H1 (cell line): ENCODE results near the gene TSR1. TPM values are rescaled to one million over a fixed set of nuclear protein-coding genes. Genes with fewer than 3 reads are reported as not detected.

ENCODE experiments used
- CTCF ChIA-PET: fragments of 300-600 bp; sonication (Branson Sonifier 250); formaldehyde crosslinking; loops from one replicate; lab custom pipeline; 2021; ENCODE audit not compliant: partially characterized antibody; lab: Charles Lee
- POLR2A ChIA-PET: fragments of 300-600 bp; sonication (Branson Sonifier 250); formaldehyde crosslinking; loops from one replicate; lab custom pipeline; 2021; ENCODE audit warnings: inconsistent platforms; ENCODE audit not compliant: partially characterized antibody; lab: Charles Lee
- DNase-seq, 2 experiments: peaks; one replicate each; pipeline versions ENCODE4 v3.0.0 to v3.0.0-alpha.2; 2010 to 2022; ENCODE audit warnings: low spot score in 2 of 2, low read depth in 1 of 2, mixed read lengths in 1 of 2
- FAIRE-seq: peaks from 2 replicates; lab custom pipeline; 2011; peaks lifted over from hg19 to GRCh38; lab: Jason Lieb, UNC
- H2AFZ ChIP-seq: 2 replicates; pipeline ENCODE4 v1.8.1; 2012; ENCODE audit warnings: low read length, inconsistent platforms
- H2AK5ac ChIP-seq: 2 replicates; pipeline ENCODE4 v1.6.1; 2013; ENCODE audit warnings: low read depth, low read length
- H2BK120ac ChIP-seq: replicated peaks from 2 replicates; pipeline ENCODE3; 2013; ENCODE audit warnings: low read depth, low read length, inconsistent platforms
- H2BK12ac ChIP-seq: 2 replicates; pipeline ENCODE4 v1.6.1; 2013; ENCODE audit warnings: low read depth, low read length
- H2BK15ac ChIP-seq: 2 replicates; pipeline ENCODE4 v1.6.1; 2013; ENCODE audit warnings: low read length
- H2BK20ac ChIP-seq: 2 replicates; pipeline ENCODE4 v1.6.1; 2013; ENCODE audit warnings: low read length
- H2BK5ac ChIP-seq: 2 replicates; pipeline ENCODE4 v1.6.1; 2013; ENCODE audit warnings: low read depth, low read length
- H3K14ac ChIP-seq: 2 replicates; pipeline ENCODE4 v1.6.1; 2013; ENCODE audit warnings: inconsistent platforms; ENCODE audit not compliant: insufficient read length
- H3K18ac ChIP-seq: 2 replicates; pipeline ENCODE4 v1.6.1; 2013; ENCODE audit warnings: low read length; ENCODE audit errors: extremely low read depth
- H3K23ac ChIP-seq: 2 replicates; pipeline ENCODE4 v1.6.1; 2013; ENCODE audit warnings: inconsistent platforms; ENCODE audit not compliant: insufficient read length
- H3K23me2 ChIP-seq: 2 replicates; pipeline ENCODE4 v1.6.1; 2013; ENCODE audit warnings: low read depth, low read length
- H3K27ac ChIP-seq: 2 replicates; pipeline ENCODE4 v1.6.1; 2011; ENCODE audit warnings: low read depth, low read length, inconsistent platforms
- H3K27me3 ChIP-seq, 4 experiments: replicated peaks in 1 of 4; 1 replicate in 1 of 4; 2 replicates in 3 of 4; pipeline versions ENCODE4 v1.6.1 to v1.8.1; 2011 to 2013; ENCODE audit warnings: low read length in 3 of 4, mild to moderate bottlenecking in 3 of 4, inconsistent platforms in 2 of 4, mixed read lengths in 2 of 4, moderate library complexity in 1 of 4; ENCODE audit not compliant: control insufficient read depth in 3 of 4, insufficient read depth in 3 of 4; ENCODE audit errors: extremely low read depth in 1 of 4
- H3K36me3 ChIP-seq, 4 experiments: 2 replicates each; pipeline versions ENCODE4 v1.6.1 to v1.8.1; 2011 to 2013; ENCODE audit warnings: mild to moderate bottlenecking in 4 of 4, low read length in 3 of 4, moderate library complexity in 2 of 4, control low read depth in 1 of 4, inconsistent platforms in 1 of 4; ENCODE audit not compliant: insufficient read depth in 4 of 4, control insufficient read depth in 2 of 4
- H3K4ac ChIP-seq: replicated peaks from 2 replicates; pipeline ENCODE3; 2013; ENCODE audit warnings: low read length, low read depth, mixed read lengths, inconsistent platforms; ENCODE audit not compliant: insufficient read length
- H3K4me1 ChIP-seq, 4 experiments: replicated peaks in 1 of 4; 1 replicate in 1 of 4; 2 replicates in 3 of 4; pipeline versions ENCODE4 v1.6.1 to v1.8.1; 2011 to 2013; ENCODE audit warnings: low read length in 3 of 4, inconsistent platforms in 2 of 4, mixed read lengths in 1 of 4; ENCODE audit not compliant: insufficient read depth in 4 of 4, control insufficient read depth in 3 of 4
- H3K4me2 ChIP-seq, 2 experiments: 2 replicates each; pipeline versions ENCODE4 v1.6.1 to v1.8.1; 2011 to 2013; ENCODE audit warnings: low read depth in 2 of 2, low read length in 2 of 2, control low read depth in 1 of 2, inconsistent platforms in 1 of 2, mild to moderate bottlenecking in 1 of 2; ENCODE audit not compliant: insufficient read depth in 1 of 2
- H3K4me3 ChIP-seq, 4 experiments: fragments of 200-600, 300-600 bp in 1 of 4; sonication (generic), shearing (Covaris generic), sonication (Bioruptor Twin) in 1 of 4; 2 replicates each; pipeline versions ENCODE4 v1.5.1 to v1.8.1; 2011 to 2016; ENCODE audit warnings: low read length in 4 of 4, low read depth in 3 of 4, control low read depth in 2 of 4, inconsistent platforms in 2 of 4, mild to moderate bottlenecking in 2 of 4, mixed read lengths in 1 of 4, moderate library complexity in 1 of 4; ENCODE audit not compliant: insufficient read depth in 2 of 4; ENCODE audit errors: extremely low read depth in 1 of 4
- H3K56ac ChIP-seq: replicated peaks from 2 replicates; pipeline ENCODE3; 2013; ENCODE audit warnings: low read depth, mild to moderate bottlenecking, mixed read lengths, low read length, inconsistent platforms; ENCODE audit not compliant: insufficient read length
- H3K79me1 ChIP-seq: 2 replicates; pipeline ENCODE4 v1.6.1; 2013; ENCODE audit warnings: low read depth, low read length, control low read depth
- H3K79me2 ChIP-seq, 2 experiments: 2 replicates each; pipeline versions ENCODE4 v1.6.1 to v1.8.1; 2012 to 2013; ENCODE audit warnings: low read length in 2 of 2, mild to moderate bottlenecking in 2 of 2, inconsistent platforms in 1 of 2; ENCODE audit not compliant: insufficient read depth in 2 of 2, control insufficient read depth in 1 of 2
- H3K9ac ChIP-seq, 4 experiments: replicated peaks in 1 of 4; 1 replicate in 1 of 4; 2 replicates in 3 of 4; pipeline versions ENCODE4 v1.6.1 to v1.8.1; 2011 to 2013; ENCODE audit warnings: low read depth in 3 of 4, low read length in 3 of 4, control low read depth in 2 of 4, mild to moderate bottlenecking in 2 of 4, moderate library complexity in 2 of 4, inconsistent platforms in 1 of 4; ENCODE audit errors: extremely low read depth in 1 of 4
- H3K9me3 ChIP-seq, 2 experiments: 2 replicates each; pipeline versions ENCODE4 v1.6.1 to v1.8.1; 2012 to 2013; ENCODE audit warnings: mild to moderate bottlenecking in 2 of 2, moderate library complexity in 2 of 2, control low read depth in 1 of 2, inconsistent platforms in 1 of 2, low read depth in 1 of 2, low read length in 1 of 2, mixed read lengths in 1 of 2; ENCODE audit not compliant: insufficient read depth in 2 of 2
- H4K20me1 ChIP-seq, 2 experiments: replicated peaks in 1 of 2; 2 replicates each; pipeline versions ENCODE3 to v1.8.1; 2011 to 2013; ENCODE audit warnings: inconsistent platforms in 2 of 2, low read length in 2 of 2, mild to moderate bottlenecking in 1 of 2; ENCODE audit not compliant: insufficient read depth in 2 of 2, control insufficient read depth in 1 of 2
- H4K5ac ChIP-seq: 2 replicates; pipeline ENCODE4 v1.6.1; 2013; ENCODE audit warnings: low read length, low read depth, mixed read lengths, inconsistent platforms; ENCODE audit not compliant: insufficient read length
- H4K8ac ChIP-seq: 2 replicates; pipeline ENCODE4 v1.8.0; 2013; ENCODE audit warnings: mild to moderate bottlenecking, moderate library complexity, low read length, inconsistent platforms; ENCODE audit not compliant: insufficient read depth; ENCODE audit errors: extremely low read depth
- H4K91ac ChIP-seq: replicated peaks from 2 replicates; pipeline ENCODE3; 2013; ENCODE audit warnings: low read length, mixed read lengths, inconsistent platforms; ENCODE audit not compliant: insufficient read length
- BRCA1 ChIP-seq: IDR thresholded peaks from 2 replicates; pipeline ENCODE4 v1.6.1; 2012; ENCODE audit warnings: low read depth, low read length, improper control_type of control experiment
- CTCF ChIP-seq, 3 experiments: IDR thresholded peaks; 1 replicate in 2 of 3; 2 replicates in 1 of 3; pipeline versions ENCODE4 v1.5.1 to v1.6.1; 2011; ENCODE audit warnings: low read length in 3 of 3, mild to moderate bottlenecking in 3 of 3, inconsistent platforms in 2 of 3, low read depth in 1 of 3, moderate library complexity in 1 of 3; ENCODE audit not compliant: insufficient read depth in 1 of 3; ENCODE audit errors: control extremely low read depth in 1 of 3
- RAD21 ChIP-seq, 2 experiments: IDR thresholded peaks in 1 of 2; conservative IDR thresholded peaks in 1 of 2; 2 replicates each; pipeline ENCODE4 v1.6.1; 2011; ENCODE audit warnings: low read depth in 2 of 2, low read length in 2 of 2, improper control_type of control experiment in 1 of 2, inconsistent platforms in 1 of 2, mild to moderate bottlenecking in 1 of 2, moderate library complexity in 1 of 2
- SP1 ChIP-seq: IDR thresholded peaks from 2 replicates; pipeline ENCODE4 v1.6.1; 2011; ENCODE audit warnings: low read depth, low read length
- WGBS, 2 experiments: shearing (Covaris generic) in 1 of 2; methylation state at CpG; one replicate each; pipeline versions ENCODE4 v1.1.6 to v1.1.7; 2013 to 2015; ENCODE audit warnings: low lambda C conversion rate in 2 of 2, mixed read lengths in 2 of 2, inconsistent platforms in 1 of 2, low coverage in 1 of 2, missing lambda C conversion rate in 1 of 2; ENCODE audit not compliant: insufficient replicate concordance in 2 of 2, insufficient coverage in 1 of 2, insufficient read length in 1 of 2; ENCODE audit errors: extremely low coverage in 1 of 2, missing lambda C conversion rate in 1 of 2; 5-methylcytosine and 5-hydroxymethylcytosine counted together
- polyA plus RNA-seq, 7 experiments: library from polyadenylated mRNA; depleted of rRNA in 3 of 7; stranded (reverse) in 5 of 7; unstranded in 2 of 7; fragments of >200 nt in 5 of 7; fragments of 200-250 nt in 2 of 7; gene quantifications; 1 replicate in 5 of 7; 2 replicates in 1 of 7; 4 replicates in 1 of 7; pipeline versions ENCODE4 v1.2.1 to v1.2.3, GENCODE V29; 2011 to 2013; ENCODE audit warnings: missing spikeins in 2 of 7, mixed read lengths in 2 of 7
- total RNA-seq: library from RNA; stranded (reverse); fragmentation: NEBNext Ultra II Directional; extraction: Animal tissue kit (Norgen Biotek cat#: 25700); gene quantifications from 2 replicates; pipeline ENCODE4 v1.2.1, GENCODE V29; 2021

The TSR1 gene
- total and polyA plus RNA-seq, 2 of the 8 experiments (the other 6 are each of a cell fraction or from before 2014, with no cell fraction given) = 14.5 to 69.7 TPM

GRCh38 chr17:2369551-2370210 lies 33.4 kb upstream of the TSR1 start:
- DNase-seq = peak in 1 of 2 experiments; percentile 77
- no peaks in the 10 kb centered on the region for H3K9me3 ChIP-seq
- no peaks in the 10 kb centered on the region for H3K79me2 ChIP-seq
- no peak overlapping the region for H3K4me3 ChIP-seq
- H4K20me1 ChIP-seq = peaks cover 2 to 3% of the 10 kb centered on the region in 2 experiments
- H3K23me2 ChIP-seq = no peaks in the 10 kb centered on the region
- POLR2A ChIA-PET = interaction anchor here (0.7 to 5.7 kb wide), 14 partner anchors 9 to 354 kb away, joined by 3 to 34 read pairs (median 4); partner anchors contain the start of genes SGSM2, SMG6, SRR and TSR1
- H2BK120ac ChIP-seq = no peak overlapping the region
- H4K91ac ChIP-seq = no peak overlapping the region
- no peak overlapping the region for H3K14ac ChIP-seq
- peaks cover 0 to 11% (median 5%) of the 10 kb centered on the region in 4 experiments; a peak in 4 of 8 replicates for H3K36me3 ChIP-seq
- no peak overlapping the region for H3K9ac ChIP-seq
- H4K8ac ChIP-seq = no peak overlapping the region
- no peak overlapping the region; the same call in 1 of the 2 replicates for H2BK15ac ChIP-seq
- peak overlapping the region; percentile 44; the same call in 1 of the 2 replicates for H2BK5ac ChIP-seq
- no peaks in the 10 kb centered on the region for H3K79me1 ChIP-seq
- peak overlapping the region; percentile 57; the same call in 1 of the 2 replicates for H2AK5ac ChIP-seq
- no peak overlapping the region for H2AFZ ChIP-seq
- no peak overlapping the region for H3K23ac ChIP-seq
- H3K4me2 ChIP-seq = no peak overlapping the region; a peak in 1 of 4 replicates
- no peak overlapping the region for H3K56ac ChIP-seq
- no peaks in the 10 kb centered on the region for H3K27me3 ChIP-seq
- no peak overlapping the region for H3K27ac ChIP-seq
- H2BK12ac ChIP-seq = no peak overlapping the region
- no peak overlapping the region for H3K4ac ChIP-seq
- no peak overlapping the region for H4K5ac ChIP-seq
- WGBS, 2 experiments = 65% methylated on average over 18 of the region's 20 CpGs; no CpG with 5 or more reads in 1 of the 2 experiments
- no peak overlapping the region for H2BK20ac ChIP-seq
- CTCF ChIA-PET = interaction anchor here (0.6 to 13.4 kb wide), 26 partner anchors 8 to 574 kb away, joined by 3 to 209 read pairs (median 4); partner anchors contain the start of gene TSR1
- H3K18ac ChIP-seq = no peak overlapping the region
- FAIRE-seq = no peak
- TF ChIP-seq RAD21 (IDR thresholded peaks at IDR 0.05 in 1 of 2, conservative IDR thresholded peaks at IDR 0.05 in 1 of 2; ENCODE audit: low read depth in 2 of 2, low read length in 2 of 2) = peak; percentile 53 to 64
- peak; percentile 45 to 54 (median 48) for TF ChIP-seq CTCF (IDR thresholded peaks at IDR 0.05; ENCODE audit: control extremely low read depth in 1 of 3, insufficient read depth in 1 of 3, low read depth in 1 of 3, low read length in 3 of 3)
- TF ChIP-seq SP1 = no peak
- TF ChIP-seq BRCA1 = no peak
- peaks cover 0 to 12% (median 5%) of the 10 kb centered on the region in 4 experiments; a peak in 3 of 7 replicates for H3K4me1 ChIP-seq
